Ureter (tissue), 1 donor: ENCODE measurements around the gene UGT1A4. TPM values are rescaled to one million over a fixed set of nuclear protein-coding genes. Genes with fewer than 3 reads are reported as not detected.

Experiments
- DNase-seq: peaks from one replicate; pipeline ENCODE4 v3.0.0-alpha.2; 2020; ENCODE audit warnings: low spot score
- total RNA-seq: library from RNA; stranded (reverse); gene quantifications from one replicate; pipeline ENCODE4 v1.2.4, GENCODE V29; 2023
- donor health status: DM: yes; HTN: yes; CAD: no.

The UGT1A4 gene
- total RNA-seq, 1 donor from 2014 or later, result 23.2 TPM

DNA sequence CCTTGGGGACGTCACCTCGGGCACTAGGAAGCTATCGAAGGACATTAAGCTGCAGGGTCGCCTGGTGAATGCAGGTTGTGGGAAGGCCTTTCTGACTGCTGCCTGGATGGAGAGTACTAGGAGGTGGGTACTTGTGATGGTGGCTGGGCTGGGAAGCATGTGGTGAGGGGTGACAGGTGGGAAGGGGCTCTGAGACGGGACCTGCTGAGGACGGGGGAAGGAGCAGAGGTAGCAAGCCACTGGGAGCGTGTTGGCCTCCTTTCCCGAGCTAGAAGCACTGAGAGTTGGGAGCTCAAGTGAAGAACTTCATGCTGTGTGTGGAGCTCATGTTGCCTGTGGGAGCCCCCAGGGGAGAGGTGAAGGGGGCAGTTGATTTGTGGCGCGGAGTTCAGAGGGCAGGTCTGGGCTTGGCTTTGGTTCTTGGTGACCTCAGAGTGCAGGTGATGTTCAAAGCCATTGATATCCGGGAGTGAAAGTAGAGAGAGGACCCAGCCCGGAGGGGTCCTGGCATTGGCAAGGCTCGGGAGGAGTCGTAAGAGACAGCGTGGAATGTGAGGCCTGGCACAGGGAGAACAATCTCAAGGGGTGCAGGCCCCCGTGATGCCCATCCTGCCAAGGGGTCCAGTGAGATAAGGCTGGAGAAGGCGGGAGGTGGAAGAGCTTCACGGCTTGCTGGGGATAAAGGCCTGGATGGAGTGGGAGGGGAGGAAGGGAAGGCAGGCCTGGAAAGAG lies 72.8 kb downstream of the UGT1A4 start:
- no peak for DNase-seq

DNA sequence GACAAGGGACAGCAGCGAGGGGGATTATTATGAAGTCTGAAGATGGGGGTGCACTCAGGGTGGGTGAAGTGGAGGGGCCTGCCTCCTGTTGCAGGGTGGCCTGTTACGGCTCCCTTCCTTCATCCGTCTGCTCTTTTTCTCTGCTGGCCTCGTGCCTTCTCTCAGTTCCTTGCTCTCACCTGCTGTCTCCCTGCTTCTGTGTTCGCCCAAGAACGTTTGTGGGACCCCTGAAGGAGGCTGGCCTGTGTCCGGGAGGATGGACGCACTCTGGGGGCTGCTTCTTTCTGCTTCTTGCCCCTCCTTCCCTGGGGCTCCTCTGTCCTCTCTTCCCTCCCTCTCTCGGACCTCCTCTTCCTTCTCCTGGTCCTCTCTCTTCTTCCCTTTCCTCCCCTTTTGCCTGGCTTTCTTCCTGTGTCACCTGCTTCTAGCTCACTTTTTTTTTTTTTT lies 73.4 kb downstream of the UGT1A4 start:
- DNase-seq, result no peak

DNA sequence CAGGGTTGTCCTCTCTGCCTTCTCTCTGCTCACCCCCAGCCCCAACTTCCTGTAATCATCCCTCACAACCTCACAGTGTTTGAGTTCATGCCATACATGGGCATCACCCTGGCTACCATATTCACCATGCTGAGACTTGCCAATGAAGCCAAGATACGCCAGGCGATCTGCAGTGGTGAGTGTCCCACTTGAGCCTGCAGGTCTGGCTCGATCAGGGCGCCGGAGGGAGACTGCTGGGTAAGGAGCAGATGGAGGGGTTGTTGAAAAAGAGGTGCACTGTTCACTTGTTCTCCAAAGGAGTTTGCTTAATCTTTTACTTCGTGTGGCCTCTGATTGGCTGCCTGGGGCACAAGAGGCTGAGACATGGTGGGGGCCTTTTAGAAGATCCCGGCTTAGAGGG lies 74.2 kb downstream of the UGT1A4 start:
- no peak for DNase-seq

GRCh38 chr2:233793465-233794127 lies 75.1 kb downstream of the UGT1A4 start:
- no peak for DNase-seq

- DNase-seq, result no peak
These were observed 75.7 kb downstream of the UGT1A4 start for GRCh38 chr2:233794128-233794658.

GRCh38 chr2:233795735-233796171 lies 77.2 kb downstream of the UGT1A4 start:
- no peak for DNase-seq

DNA sequence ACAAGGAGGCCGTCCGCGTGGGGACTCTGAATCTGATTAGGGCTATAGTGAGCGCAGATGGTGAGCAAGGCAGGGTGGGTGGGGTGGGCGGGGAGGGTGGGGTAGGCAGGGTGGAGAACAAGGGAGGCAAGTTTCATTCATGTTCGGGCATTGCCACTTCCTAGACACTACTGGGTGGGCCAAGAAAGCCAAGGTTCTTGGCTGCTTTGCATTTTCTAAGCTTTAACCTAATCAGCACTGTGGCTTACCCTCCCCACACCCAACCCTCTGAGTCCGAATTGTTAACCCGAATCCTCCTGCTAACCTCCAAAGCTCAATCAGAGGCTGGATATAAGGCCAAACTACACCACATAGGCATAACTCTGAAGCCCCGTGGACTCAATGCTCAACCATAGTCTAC lies 77.7 kb downstream of the UGT1A4 start:
- DNase-seq, result no peak

DNA sequence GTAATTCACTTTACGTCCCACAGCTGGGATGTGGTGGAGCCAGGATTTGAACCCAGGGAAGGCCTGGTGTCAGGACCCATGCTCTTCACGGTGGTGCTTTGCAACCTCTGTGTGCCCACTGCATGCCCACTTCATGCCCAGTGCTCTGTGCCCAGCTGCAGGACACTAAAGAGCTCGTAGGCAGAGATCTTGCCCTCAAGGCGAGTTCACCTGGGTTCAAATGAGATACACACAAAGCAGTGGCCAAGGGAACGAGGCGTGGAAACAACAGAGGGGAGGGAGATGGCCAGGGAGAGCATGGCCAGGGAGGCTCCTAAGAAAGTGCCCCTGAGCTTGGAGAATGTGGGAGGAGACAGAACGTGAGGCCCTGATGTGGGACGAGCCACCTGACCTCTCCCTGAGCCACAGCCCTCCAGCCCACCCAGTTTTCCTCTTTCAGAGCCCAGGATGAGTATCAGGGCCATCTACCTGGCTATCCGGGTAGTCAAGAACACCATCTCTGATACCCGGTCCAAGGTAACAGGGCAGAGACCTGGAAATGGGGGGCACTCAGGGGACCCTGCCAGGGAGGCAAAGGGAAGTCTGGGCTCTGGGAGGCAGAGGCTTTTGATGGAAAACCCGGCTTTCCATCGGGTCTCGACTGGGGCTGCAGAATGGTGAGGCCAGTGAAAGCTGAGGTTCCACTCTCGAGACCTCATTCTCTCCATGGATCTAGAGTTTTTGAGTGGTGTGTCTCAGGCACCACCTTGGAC lies 80.0 kb downstream of the UGT1A4 start:
- peak; percentile 25 for DNase-seq

- peak; percentile 37 for DNase-seq
These were observed 80.6 kb downstream of the UGT1A4 start for GRCh38 chr2:233799087-233799665.

- no peak for DNase-seq
These were observed 81.2 kb downstream of the UGT1A4 start for GRCh38 chr2:233799716-233800115.

DNA sequence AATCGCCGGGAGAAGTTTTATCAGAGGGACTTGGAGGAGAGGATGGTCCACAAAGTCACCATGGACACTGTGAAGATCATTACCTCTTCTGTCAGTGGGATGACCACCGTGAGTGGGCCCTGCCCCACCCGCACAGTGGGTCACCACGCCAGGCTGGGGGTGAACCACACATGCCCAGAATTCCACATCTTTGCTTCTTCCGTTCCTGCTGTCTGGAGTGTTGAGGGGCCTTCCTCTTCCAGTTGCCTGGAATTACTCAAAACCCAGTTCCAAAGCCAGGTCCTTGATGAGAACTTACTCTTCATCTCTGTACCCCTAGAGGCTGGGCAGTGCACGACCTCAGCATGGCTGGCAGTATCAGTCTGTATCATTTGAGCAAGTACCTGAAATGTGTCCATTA lies 81.7 kb downstream of the UGT1A4 start:
- peak; percentile 20 for DNase-seq

DNA sequence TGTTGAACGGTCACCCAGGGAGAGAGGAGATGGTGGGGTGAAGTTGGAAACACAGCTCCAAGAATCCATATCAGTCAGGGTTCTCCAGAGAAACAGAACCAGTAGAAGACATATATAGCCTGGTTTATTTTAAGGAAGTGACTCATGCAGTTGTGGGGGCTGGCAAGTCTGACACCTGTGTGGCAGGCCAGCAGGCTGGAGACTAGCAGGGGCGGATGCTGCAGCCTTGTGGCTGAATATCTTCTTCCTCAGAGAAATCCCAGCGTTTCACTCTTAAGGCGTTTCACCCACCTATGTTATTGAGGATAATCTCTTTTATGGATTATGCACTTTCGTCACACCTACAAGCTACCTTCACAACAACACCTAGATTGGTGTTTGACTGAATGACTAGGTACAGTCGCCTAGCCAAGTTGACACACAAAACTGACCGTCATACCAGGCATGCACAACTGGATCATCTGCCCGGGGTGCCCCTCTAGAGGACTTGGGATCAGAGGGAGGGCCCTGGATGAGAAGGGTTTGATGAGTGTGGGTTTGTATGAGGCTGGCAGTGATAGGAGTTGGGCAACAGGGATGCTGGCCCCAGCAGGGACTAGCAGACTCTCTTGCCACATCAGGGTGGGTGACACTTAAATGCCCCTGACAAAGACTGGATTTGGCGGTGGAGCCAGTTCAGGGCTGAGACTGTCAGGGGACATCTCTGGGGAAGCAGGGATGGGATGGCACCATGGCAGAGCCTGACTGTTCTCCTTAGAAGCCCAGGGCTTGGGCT lies 83.0 kb downstream of the UGT1A4 start:
- DNase-seq, result no peak

DNA sequence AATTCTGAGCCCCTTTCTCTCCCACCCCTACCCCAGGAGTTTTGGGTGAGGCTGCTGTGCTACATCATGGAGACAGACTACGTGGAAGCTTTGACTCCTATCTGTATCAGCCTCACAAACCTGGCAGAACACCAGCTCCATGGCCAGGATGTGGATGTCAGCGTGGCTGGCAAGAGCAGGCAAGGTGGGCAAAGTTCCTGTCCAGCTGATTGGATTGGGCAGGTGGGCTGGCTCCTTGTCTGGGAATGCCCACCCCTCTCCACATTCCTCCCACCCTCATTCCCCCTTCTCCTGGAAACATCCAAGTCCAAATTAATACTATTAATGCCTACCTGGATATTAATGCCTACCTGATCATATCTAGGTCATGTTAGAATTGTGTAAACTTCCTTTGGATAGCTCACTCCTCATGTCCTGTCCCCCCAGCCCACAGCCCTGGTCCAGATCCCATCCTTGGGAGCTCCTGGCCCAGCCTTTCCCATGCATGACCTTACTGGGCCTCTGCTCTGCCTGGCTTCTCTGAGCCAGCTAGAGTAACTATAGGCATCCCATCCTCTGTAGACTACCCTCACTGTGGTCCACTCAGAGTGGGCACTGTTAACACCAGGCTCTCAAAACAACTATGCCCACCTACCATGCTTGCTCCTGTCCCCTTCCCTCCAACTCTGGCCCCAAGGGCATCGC lies 83.7 kb downstream of the UGT1A4 start:
- DNase-seq, result no peak

GRCh38 chr2:233803292-233803911 lies 84.9 kb downstream of the UGT1A4 start:
- DNase-seq, result no peak

- DNase-seq, result peak; percentile 40
These were observed 85.5 kb downstream of the UGT1A4 start for GRCh38 chr2:233803994-233804393.

DNA sequence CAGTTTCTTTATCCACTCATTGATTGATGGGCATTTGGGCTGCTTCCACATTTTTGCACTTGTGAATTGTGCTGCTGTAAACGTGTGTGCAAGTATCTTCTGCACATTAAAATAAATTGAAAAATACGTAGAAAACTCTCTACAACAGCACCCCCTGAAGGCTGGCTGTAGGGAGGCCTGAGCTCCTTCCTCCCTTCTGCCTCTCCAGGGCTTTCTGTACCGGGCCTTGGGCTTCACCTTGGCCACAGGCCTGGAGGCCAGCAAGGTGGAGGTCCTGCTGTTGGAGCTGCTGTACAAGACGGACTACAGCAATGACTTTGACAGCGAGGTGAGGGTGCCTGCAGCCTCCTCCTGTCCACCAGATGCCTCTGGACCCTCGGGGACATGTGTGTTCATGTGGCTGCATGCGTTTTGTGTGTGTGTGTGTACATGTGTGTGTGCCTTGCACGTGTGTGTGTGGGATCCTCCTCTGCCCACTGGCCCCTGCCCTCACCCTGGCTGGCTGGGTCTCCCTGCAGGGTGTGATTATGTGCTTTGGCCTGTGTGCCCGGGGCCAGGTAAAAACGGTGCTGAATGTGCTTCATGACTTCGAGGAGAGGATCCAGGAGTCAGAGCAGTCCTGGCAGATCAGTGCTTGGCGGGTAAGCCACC lies 88.8 kb downstream of the UGT1A4 start:
- no peak for DNase-seq

DNA sequence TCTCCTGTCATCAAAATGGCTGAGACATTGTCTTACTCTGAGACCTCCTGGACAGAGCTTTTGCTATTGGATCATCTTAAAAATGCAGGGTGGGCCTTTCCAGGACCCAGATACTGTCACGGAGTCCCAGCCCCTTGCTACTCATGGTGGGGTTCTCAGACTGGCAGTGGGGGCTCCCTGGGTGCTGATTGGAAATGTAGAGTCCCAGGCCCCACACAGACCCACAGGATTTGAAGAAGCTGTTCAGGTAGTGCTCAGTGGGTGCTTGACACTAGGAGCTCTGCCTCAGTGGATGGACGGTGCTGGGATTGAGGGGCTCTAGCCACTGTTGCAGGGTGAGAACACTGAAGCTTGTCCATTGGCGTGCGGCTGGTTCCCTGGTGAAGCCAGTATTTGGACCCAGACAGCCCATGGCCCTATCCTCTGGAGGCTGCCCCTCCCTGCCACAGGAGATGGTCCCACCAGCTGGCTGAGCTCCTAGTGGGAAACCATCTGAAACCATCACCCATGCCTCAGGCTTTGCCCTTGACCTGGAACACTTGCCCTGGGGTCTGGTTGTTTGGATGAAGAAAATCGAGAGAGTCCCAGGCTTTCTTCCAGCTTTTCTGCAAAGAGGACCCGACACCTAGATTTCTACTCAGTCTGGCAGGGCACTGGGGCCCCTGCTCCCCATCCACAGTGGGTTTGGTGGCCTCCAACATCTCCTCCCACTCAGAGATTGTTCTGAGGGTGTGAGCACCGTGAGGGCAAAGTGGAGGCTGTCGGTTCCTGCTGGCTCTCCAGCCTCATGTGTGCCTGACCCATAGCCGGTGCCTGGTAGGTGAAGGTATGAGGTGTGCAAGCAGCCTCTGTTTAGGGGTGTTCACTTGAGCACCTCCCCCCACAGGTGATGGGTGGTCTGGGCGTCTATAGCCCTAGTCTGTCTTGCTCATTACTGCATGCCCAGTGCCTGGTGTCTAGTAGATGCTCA lies 89.7 kb downstream of the UGT1A4 start:
- DNase-seq, result peak; percentile 17

DNA sequence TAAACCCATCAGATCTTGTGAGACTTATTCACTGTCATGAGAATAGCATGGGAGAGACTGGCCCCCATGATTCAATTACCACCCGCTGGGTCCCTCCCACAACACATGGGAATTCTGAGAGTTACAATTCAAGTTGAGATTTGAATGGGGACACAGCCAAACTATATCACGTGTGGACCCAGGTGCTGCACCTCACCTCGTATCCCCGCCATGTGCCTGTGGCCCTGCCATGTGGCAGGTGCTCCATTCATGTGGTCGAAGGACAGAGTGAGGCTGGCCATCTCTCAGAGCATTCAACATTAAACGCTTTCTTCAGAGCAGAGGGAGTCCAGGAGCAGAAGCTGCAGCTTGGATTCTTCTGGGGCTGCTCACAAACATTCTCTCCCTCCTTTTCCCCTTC lies 91.8 kb downstream of the UGT1A4 start:
- no peak for DNase-seq
